Activated CD4-positive, alpha-beta memory T cell treated with anti-CD3 and anti-CD28 coated beads, Interleukin-2, amount 10 ng/mL, durations not matched to agents 7 days and 5 days (primary cell): ENCODE measurements around the gene CCDC188. TPM values are rescaled to one million over a fixed set of nuclear protein-coding genes. Genes with fewer than 3 reads are reported as not detected.

Source experiments
- CTCF ChIA-PET: fragments of 350-600 bp; sonication (Branson Sonifier 250); formaldehyde crosslinking; loops from one replicate; lab custom pipeline; 2021; ENCODE audit warnings: antibody characterized with exemption, inconsistent platforms; lab: Charles Lee
- POLR2A ChIA-PET: fragments of 350-600 bp; sonication (Branson Sonifier 250); formaldehyde crosslinking; loops from one replicate; lab custom pipeline; 2021; ENCODE audit warnings: antibody characterized with exemption; lab: Charles Lee
- DNase-seq: peaks from one replicate; pipeline ENCODE4 v3.0.0-alpha.2; 2020
- H3K27ac Mint-ChIP-seq: one replicate; pipeline ENCODE4 v1.8.0; 2021; ENCODE audit warnings: mild to moderate bottlenecking, mixed read lengths
- H3K27me3 Mint-ChIP-seq: one replicate; pipeline ENCODE4 v1.8.0; 2021; ENCODE audit warnings: mixed read lengths
- H3K36me3 Mint-ChIP-seq: one replicate; pipeline ENCODE4 v1.8.0; 2021; ENCODE audit warnings: low read depth, mixed read lengths
- H3K4me1 Mint-ChIP-seq: one replicate; pipeline ENCODE4 v1.8.0; 2021; ENCODE audit warnings: mixed read lengths
- H3K4me3 Mint-ChIP-seq: one replicate; pipeline ENCODE4 v1.8.0; 2021; ENCODE audit warnings: mild to moderate bottlenecking, mixed read lengths
- H3K9me3 Mint-ChIP-seq: one replicate; pipeline ENCODE4 v1.8.0; 2021; ENCODE audit warnings: mixed read lengths
- total RNA-seq, 2 experiments: library from RNA; stranded (reverse); gene quantifications; one replicate each; pipeline ENCODE4 v1.2.3, GENCODE V29; 2021

The CCDC188 gene
- total RNA-seq, 2 experiments from 2014 or later = 0.33 to 0.76 TPM

GRCh38 chr22:20181194-20181883 is 30.5 kb upstream of the CCDC188 start:
- Mint-ChIP-seq H3K9me3 (no peaks in the 10 kb centered on the region), H3K4me3 (no peak overlapping the region), H3K27ac (no peak overlapping the region), H3K4me1 (no peaks in the 10 kb centered on the region), H3K36me3 (no peaks in the 10 kb centered on the region), H3K27me3 (no peaks in the 10 kb centered on the region)
- ChIA-PET CTCF (no interaction called here), POLR2A (interaction anchor here (1.1 kb wide), 1 partner anchor 9 kb away, joined by 3 read pairs; no protein-coding TSS in a partner anchor)
- DNase-seq = no peak

- CTCF ChIA-PET = no interaction called here
- Mint-ChIP-seq H3K9me3 (no peaks in the 10 kb centered on the region), H3K36me3 (no peaks in the 10 kb centered on the region), H3K27ac (no peak overlapping the region), H3K4me1 (no peaks in the 10 kb centered on the region), H3K27me3 (no peaks in the 10 kb centered on the region), H3K4me3 (no peak overlapping the region)
- DNase-seq = no peak
- POLR2A ChIA-PET = interaction anchor here (1.1 kb wide), 1 partner anchor 10 kb away, joined by 3 read pairs; no protein-coding TSS in a partner anchor
These were observed 29.8 kb upstream of the CCDC188 start for GRCh38 chr22:20180640-20181039.

DNA sequence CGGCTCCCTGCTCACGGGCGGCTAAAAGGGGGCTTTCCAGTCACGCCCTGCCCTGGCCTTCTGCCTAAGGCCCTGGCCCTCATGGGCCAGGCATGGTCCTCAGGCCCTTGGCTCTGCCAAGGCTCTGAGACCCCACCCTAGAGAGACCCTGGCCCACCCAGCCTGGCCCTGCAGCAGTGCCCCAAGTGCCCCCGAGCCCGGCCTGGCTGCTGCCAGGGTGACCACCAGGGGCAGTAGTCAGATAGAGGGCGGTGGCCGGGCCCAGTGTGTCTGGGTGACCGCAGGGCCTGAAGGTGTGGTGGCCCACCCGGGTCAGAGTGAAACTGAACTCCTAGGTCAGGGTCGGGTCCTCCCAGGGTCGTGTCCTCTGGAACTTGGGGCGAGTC is 29.4 kb upstream of the CCDC188 start:
- H3K4me3 Mint-ChIP-seq = no peak overlapping the region
- no peak for DNase-seq
- H3K36me3 Mint-ChIP-seq = no peaks in the 10 kb centered on the region
- no peaks in the 10 kb centered on the region for H3K4me1 Mint-ChIP-seq
- no peak overlapping the region for H3K27ac Mint-ChIP-seq
- H3K9me3 Mint-ChIP-seq = no peaks in the 10 kb centered on the region
- no peaks in the 10 kb centered on the region for H3K27me3 Mint-ChIP-seq
- POLR2A ChIA-PET = no interaction called here
- CTCF ChIA-PET = no interaction called here

DNA sequence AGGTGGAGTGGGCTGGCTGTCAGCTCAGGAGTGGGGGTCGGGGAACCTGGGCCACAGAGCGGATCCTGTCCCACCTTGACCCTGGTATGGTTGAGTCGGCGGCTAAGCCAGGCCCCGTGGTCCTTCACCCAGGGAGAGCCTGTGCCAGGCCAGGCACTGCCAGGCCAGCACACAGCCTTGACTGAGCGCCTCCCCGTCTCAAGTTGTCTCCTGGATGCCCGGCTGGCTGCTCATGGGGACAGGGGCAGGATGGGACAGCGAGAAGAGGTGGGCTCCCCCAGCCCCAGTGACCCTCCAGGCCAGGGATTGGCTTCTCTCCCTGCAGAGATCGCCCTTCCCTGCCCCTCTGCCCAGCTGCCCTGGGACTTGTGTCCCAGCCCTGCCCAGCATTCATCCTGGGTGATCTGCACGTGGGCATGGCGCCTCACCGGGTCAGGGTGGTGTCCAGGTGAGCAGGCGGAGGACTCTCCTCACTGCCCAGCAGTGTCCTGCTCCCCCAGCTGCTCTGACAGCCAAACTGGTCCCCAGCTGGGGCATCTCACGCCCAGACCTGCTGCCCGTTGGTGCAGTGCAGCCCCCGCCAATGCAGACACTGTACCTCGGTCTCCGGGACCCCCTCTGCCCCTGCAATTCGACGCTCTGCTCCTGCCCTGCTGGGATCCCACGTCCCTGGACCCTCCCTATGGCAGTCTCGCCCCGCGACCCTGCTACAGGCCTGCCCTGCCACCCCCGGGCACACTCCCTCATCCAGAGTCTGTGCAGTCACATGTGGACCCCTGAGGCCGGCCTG is 28.8 kb upstream of the CCDC188 start:
- Mint-ChIP-seq H3K4me3 (no peak overlapping the region), H3K27me3 (no peaks in the 10 kb centered on the region), H3K27ac (no peak overlapping the region), H3K36me3 (no peaks in the 10 kb centered on the region), H3K9me3 (no peaks in the 10 kb centered on the region), H3K4me1 (no peaks in the 10 kb centered on the region)
- no peak for DNase-seq
- ChIA-PET POLR2A (no interaction called here), CTCF (no interaction called here)

- CTCF ChIA-PET = no interaction called here
- H3K9me3 Mint-ChIP-seq = no peaks in the 10 kb centered on the region
- H3K27me3 Mint-ChIP-seq = no peaks in the 10 kb centered on the region
- H3K4me3 Mint-ChIP-seq = no peak overlapping the region
- POLR2A ChIA-PET = no interaction called here
- no peaks in the 10 kb centered on the region for H3K4me1 Mint-ChIP-seq
- no peaks in the 10 kb centered on the region for H3K36me3 Mint-ChIP-seq
- H3K27ac Mint-ChIP-seq = no peak overlapping the region
- DNase-seq = no peak
These were observed 28.0 kb upstream of the CCDC188 start for GRCh38 chr22:20178915-20179227.

DNA sequence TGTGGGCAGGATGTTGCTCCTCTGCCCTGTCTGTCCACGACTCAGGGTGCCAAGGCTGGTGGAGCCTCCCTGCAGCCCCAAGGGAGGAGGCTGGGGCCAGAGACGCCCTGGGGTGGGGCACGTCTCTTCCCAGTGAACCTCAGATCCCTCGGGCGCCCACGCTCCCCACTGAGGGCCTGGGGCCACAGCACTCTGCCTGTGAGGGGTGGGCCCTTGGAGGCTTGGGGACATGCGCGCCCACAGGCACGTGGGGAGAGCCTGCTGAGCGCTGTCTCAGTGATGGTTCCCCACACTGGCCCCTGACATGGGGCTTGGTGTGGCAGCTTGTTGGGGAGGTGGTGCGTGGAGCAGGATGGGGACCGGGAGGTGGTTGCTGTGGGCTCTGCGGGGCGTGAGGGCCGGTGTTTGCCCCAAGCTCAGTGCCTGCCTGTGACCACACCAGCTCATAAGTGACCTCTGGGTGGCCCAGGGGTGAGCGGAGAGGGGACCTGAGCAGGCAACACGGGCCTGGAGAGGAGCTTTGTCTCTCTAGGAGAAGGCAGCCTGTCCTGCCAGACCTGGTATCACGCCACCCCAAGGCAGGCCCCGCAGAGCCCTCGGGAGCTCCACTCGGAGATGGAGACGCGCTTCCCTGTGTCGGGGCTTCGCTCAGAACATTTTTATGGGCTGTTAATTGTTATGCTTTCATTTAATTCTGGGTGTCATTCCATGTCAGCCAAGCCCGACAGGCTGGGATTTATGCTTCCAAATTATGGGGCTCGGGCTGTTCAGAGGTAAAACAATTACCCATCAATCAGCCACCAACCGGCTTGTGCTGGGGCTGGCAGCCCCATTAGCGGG is 27.4 kb upstream of the CCDC188 start:
- no peak for DNase-seq
- no peak overlapping the region for H3K27ac Mint-ChIP-seq
- no peaks in the 10 kb centered on the region for H3K9me3 Mint-ChIP-seq
- no peaks in the 10 kb centered on the region for H3K27me3 Mint-ChIP-seq
- CTCF ChIA-PET = no interaction called here
- H3K4me3 Mint-ChIP-seq = no peak overlapping the region
- POLR2A ChIA-PET = no interaction called here
- H3K36me3 Mint-ChIP-seq = no peaks in the 10 kb centered on the region
- H3K4me1 Mint-ChIP-seq = no peaks in the 10 kb centered on the region

GRCh38 chr22:20177217-20177911 is 26.5 kb upstream of the CCDC188 start:
- CTCF ChIA-PET = no interaction called here

GRCh38 chr22:20176421-20177085 is 25.7 kb upstream of the CCDC188 start:
- DNase-seq = no peak
- H3K4me3 Mint-ChIP-seq = no peak overlapping the region
- ChIA-PET CTCF (no interaction called here), POLR2A (no interaction called here)
- H3K9me3 Mint-ChIP-seq = no peaks in the 10 kb centered on the region
- no peaks in the 10 kb centered on the region for H3K36me3 Mint-ChIP-seq
- no peaks in the 10 kb centered on the region for H3K4me1 Mint-ChIP-seq
- no peaks in the 10 kb centered on the region for H3K27me3 Mint-ChIP-seq
- no peak overlapping the region for H3K27ac Mint-ChIP-seq

More at GRCh38 chr22:20177217-20177911, 26.5 kb upstream of the CCDC188 start:
- Mint-ChIP-seq H3K27me3 (no peaks in the 10 kb centered on the region), H3K36me3 (no peaks in the 10 kb centered on the region), H3K9me3 (no peaks in the 10 kb centered on the region), H3K27ac (no peak overlapping the region), H3K4me1 (no peaks in the 10 kb centered on the region), H3K4me3 (no peak overlapping the region)
- DNase-seq = no peak
- POLR2A ChIA-PET = no interaction called here

GRCh38 chr22:20175597-20175900 is 24.7 kb upstream of the CCDC188 start:
- Mint-ChIP-seq H3K4me1 (no peaks in the 10 kb centered on the region), H3K9me3 (no peaks in the 10 kb centered on the region), H3K36me3 (no peaks in the 10 kb centered on the region), H3K27ac (no peak overlapping the region), H3K4me3 (no peak overlapping the region), H3K27me3 (no peaks in the 10 kb centered on the region)
- CTCF ChIA-PET = no interaction called here
- DNase-seq = no peak
- POLR2A ChIA-PET = no interaction called here

DNA sequence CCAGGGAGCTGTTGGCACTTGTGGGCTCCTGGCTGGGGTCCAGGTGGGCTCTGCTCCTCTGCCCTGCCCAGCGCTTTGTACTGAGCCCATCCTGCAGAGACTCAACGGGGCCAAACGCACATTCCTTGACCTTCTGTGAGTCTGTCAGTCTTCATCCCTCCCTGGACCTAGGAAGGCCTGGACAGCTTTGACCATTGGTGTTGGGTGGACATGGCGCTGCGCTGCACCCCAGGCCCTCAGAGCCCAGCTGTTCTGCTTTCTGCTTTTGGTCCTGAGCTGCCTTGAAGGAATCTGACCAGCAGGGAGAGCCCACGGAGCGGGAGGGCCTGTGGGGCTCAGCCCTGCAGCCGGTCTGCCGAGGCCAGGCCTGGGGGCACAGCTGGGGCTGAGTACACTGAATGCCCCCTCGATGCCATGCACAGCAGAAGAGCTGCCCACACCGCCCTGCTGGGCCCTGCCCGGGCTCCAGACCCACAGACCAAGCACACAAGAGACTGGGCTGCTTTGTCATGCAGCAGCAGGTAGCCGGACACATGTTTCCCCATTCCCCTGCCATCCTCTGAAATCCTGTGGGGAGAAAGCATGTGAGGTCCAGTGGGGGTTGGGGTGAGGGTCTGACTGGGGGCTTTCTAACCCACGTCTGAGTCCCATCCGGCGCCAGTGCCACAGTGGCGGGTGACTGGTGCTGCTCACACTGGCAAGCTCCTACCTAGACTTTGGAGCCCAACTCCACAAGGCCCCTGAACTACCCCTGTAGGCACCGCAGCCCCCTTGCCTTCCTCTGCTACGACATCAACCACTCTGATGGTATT is 24.1 kb upstream of the CCDC188 start:
- no peaks in the 10 kb centered on the region for H3K27me3 Mint-ChIP-seq
- H3K36me3 Mint-ChIP-seq = no peaks in the 10 kb centered on the region
- CTCF ChIA-PET = no interaction called here
- POLR2A ChIA-PET = no interaction called here
- H3K9me3 Mint-ChIP-seq = no peaks in the 10 kb centered on the region
- no peak overlapping the region for H3K4me3 Mint-ChIP-seq
- no peak for DNase-seq
- no peaks in the 10 kb centered on the region for H3K4me1 Mint-ChIP-seq
- no peak overlapping the region for H3K27ac Mint-ChIP-seq

DNA sequence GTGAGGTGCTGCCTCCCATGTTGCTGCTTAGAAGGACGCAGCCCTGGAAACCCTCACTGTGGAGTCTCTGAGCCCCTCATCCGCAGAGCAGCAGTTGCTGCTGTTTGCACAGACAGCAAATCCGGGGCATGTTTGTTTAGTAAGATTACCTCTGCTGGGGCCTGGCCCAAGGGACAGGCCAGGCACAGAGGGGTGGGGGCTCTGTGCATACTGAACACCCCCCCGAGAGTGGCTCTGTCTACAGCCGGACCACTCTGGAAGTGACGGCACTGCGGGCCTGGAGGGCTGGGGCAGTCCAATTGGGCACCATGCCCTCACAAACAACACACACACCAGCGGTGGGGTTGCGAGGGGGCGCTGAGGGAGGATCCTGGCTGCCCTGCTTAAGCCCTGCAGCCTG is 22.9 kb upstream of the CCDC188 start:
- CTCF ChIA-PET = no interaction called here
- Mint-ChIP-seq H3K27me3 (no peaks in the 10 kb centered on the region), H3K27ac (no peak overlapping the region)

DNA sequence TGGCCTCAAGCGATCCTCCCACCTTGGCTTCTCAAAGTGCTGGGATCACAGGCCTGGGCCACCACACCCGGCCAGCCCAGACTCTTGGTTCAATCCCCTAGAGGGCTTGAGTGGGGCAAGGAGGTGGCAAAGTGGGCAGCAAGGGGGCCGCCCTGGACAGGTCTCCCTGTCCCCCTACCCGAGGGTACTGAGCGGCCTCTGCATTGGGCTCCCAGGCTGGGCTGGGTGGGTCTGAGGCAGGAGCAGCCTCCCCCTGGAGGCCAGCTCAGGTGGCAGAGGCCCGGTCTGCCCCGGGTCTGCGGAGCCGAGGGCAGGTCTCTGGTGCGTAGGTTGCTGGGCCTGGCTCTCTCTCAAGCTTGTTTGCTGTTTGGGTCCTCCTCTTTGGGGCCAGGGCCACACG is 22.4 kb upstream of the CCDC188 start:
- Mint-ChIP-seq H3K9me3 (no peaks in the 10 kb centered on the region), H3K27me3 (no peaks in the 10 kb centered on the region), H3K4me1 (no peaks in the 10 kb centered on the region), H3K36me3 (no peaks in the 10 kb centered on the region), H3K27ac (no peak overlapping the region), H3K4me3 (no peak overlapping the region)
- no peak for DNase-seq
- CTCF ChIA-PET = interaction anchor here (0.6 kb wide), 1 partner anchor 443 kb away, joined by 3 read pairs; no protein-coding TSS in a partner anchor
- POLR2A ChIA-PET = no interaction called here

More for the DNA sequence above, 22.9 kb upstream of the CCDC188 start:
- Mint-ChIP-seq H3K36me3 (no peaks in the 10 kb centered on the region), H3K4me1 (no peaks in the 10 kb centered on the region), H3K9me3 (no peaks in the 10 kb centered on the region), H3K4me3 (no peak overlapping the region)
- no peak for DNase-seq
- POLR2A ChIA-PET = no interaction called here
